Hepatocyte (in vitro differentiated cells): ENCODE results near the gene UMAD1.

ENCODE experiments used
- CTCF ChIP-seq: fragments of 200-600 bp; sonication (generic); IDR thresholded peaks from 2 replicates; pipeline ENCODE4 v1.5.1; 2016; ENCODE audit warnings: antibody characterized with exemption, mild to moderate bottlenecking; ENCODE audit not compliant: poor library complexity
- EZH2 ChIP-seq: fragments of 200-600 bp; sonication (generic); IDR thresholded peaks from 2 replicates; pipeline ENCODE4 v1.6.1; 2016; ENCODE audit warnings: antibody characterized with exemption, mild to moderate bottlenecking, borderline replicate concordance

DNA sequence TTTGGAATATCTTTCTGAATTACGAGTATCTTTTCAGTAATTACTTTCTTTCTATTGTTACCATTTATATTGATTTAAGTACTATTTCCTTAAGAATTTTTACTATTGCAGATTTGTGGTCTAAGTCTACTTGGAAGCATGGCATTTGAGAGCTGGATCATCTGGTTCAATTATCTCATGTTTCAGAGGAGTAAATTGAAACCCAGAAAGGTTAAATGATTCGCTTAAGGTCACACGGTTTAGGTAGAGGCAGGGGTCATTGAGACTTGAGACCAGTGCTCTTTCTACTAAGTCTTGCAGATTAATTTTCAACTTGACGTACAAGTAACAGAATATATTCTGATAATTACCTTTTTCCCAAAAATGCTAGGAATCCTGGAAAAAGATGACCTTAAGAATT, 218.9 kb downstream of the UMAD1 start:
- TF ChIP-seq CTCF (no peak), EZH2 (no peak)
